WI38 (cell line): ENCODE measurements around the gene HINFP.
"Not testable (repeated sequence)": the region's sequence is repeated elsewhere in the genome, so short reads cannot be mapped to it uniquely, and the experiment has no call there.

Experiments
- H3K4me3 ChIP-seq: 2 replicates; pipeline ENCODE4 v1.5.1; 2011; ENCODE audit warnings: low read depth, mild to moderate bottlenecking, control low read depth, low read length
- CTCF ChIP-seq: IDR thresholded peaks from 2 replicates; pipeline ENCODE4 v1.5.1; 2012; ENCODE audit warnings: low read depth, mild to moderate bottlenecking, control low read depth, low read length

Gene HINFP

GRCh38 chr11:119158467-119158866 is 37.1 kb downstream of the HINFP start:
- H3K4me3 ChIP-seq: no peak overlapping the region
- no peak for TF ChIP-seq CTCF

- H3K4me3 ChIP-seq: no peak overlapping the region
- no peak for TF ChIP-seq CTCF
Measured at GRCh38 chr11:119160151-119160550, 38.8 kb downstream of the HINFP start.

DNA sequence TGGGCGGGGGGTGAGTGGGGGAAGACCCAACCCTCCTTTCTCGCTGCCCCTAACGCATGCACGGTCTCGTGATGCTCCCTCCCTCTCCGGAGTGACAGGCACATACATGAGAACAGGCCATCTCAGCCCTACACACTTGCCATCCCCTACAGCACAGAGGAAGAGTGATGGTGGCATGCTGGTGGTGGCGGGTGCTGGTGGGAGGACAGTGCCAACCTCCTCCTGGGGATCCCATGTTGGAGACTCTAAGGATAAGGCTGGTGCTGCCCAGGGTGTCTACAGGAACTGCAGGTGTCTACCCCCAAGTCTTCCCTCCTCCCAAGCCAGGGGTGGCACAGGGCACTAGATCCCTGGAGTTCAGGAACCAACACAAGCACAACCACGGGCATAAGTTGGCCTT is 40.5 kb downstream of the HINFP start:
- no peak overlapping the region for H3K4me3 ChIP-seq
- TF ChIP-seq CTCF: no peak

DNA sequence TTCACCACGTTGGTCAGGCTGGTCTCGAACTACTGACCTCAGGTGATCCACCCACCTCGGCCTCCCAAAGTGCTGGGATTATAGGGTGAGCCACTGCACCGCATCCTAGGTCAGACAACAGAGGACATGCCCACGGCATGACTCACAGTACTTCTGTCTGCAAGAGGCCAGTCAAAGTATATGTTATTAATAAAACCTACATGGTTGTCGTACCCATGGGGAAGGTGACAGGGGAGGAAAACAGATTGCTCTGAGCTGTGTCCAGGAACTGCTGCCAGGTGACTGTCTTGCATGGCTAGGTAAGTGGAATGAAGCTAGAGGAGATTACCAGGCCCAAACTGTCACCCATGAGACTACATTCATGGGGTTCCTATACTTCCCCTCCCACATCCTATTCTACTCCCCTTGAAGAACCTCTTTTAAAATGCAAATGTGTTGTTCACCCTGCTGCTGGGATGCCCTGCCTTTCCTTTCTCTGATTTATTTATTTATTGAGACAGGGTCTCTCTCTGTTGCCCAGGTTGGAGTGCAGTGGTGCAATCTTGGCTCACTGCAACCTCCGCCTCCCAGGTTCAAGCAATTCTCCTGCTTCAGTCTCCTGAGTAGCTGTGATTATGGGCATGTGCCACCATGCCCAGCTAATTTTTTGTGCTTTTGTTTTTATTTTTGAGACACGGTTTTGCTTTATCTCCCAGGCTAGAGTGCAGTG is 45.1 kb downstream of the HINFP start:
- H3K4me3 ChIP-seq: no peak overlapping the region

GRCh38 chr11:119167077-119167458 is 45.7 kb downstream of the HINFP start:
- not testable (repeated sequence) for H3K4me3 ChIP-seq

More for the DNA sequence above, 45.1 kb downstream of the HINFP start:
- TF ChIP-seq CTCF: no peak

DNA sequence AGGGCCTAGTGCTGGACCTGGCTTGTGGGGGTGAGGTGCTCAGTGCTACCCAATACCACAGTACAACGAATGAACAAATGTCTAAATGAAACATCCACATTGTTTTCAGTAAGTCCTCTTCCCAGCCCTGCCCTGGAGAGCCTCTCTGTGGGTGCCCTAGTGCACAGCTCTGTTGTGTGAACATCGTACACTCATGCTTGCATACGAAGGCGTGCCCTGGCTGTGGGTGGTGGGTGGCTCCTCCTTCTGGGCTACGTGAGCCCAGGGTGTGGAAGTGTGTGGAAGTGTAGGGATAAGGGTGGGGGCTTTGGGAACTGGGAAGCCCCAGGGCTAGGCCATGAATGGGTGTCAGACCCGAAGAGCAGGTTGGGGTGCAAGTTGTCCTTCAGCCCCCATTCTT is 46.6 kb downstream of the HINFP start:
- TF ChIP-seq CTCF: no peak
- no peak overlapping the region for H3K4me3 ChIP-seq

- TF ChIP-seq CTCF: peak; percentile 87
Measured at GRCh38 chr11:119168471-119169281, 47.3 kb downstream of the HINFP start, which contains the start of gene NLRX1. Gene NLRX1, plus strand, starts transcription at chr11:119168725. Its CDS starts 2,679 bp downstream, at chr11:119171404.

More at GRCh38 chr11:119168471-119169281, 47.3 kb downstream of the HINFP start, which contains the start of gene NLRX1:
- H3K4me3 ChIP-seq: peak within 1 kb of the TSS; percentile 66
